ENCODE measurements around the gene ZBTB48.
"Not testable (repeated sequence)": the region's sequence is repeated elsewhere in the genome, so short reads cannot be mapped to it uniquely, and the experiment has no call there.

Gene ZBTB48

DNA sequence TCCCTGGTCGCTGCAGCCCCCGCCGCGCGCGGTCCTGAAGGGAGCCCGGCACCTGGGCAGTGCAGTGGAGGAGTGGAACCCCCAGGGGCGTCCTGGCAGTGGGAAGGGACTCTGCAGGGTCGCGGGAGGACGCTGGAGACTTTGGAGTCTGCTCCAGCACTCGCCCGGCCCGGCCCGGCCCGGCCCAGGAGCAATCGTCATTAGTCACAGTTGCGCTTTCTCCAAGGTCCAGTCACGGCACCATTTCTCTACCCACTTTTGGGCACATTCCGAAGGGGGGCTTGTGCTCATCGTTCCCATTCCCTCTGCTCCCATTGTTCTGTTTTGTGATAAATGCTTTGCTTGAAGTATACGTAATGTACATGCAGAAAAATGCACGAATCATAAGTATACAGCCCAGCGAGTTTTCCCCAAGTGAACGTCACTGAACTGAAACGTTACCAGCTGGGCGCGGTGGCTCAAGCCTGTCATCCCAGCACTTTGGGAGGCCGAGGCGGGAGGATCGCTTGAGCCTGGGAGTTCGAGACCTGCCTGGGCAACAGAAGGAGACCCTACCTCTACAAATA is 45.9 kb downstream of the ZBTB48 start:
- H3K4me1 ChIP-seq (ENCODE audit: control insufficient read depth, insufficient read depth, low read length), result peaks cover 2% of the 10 kb centered on the region
- H3K9ac ChIP-seq (ENCODE audit: low read length), result peak overlapping the region; percentile 32
- peak overlapping the region; percentile 78 for H3K4me3 ChIP-seq (ENCODE audit: low read length)
- H3K27me3 ChIP-seq (ENCODE audit: control insufficient read depth, insufficient read depth, low read length), result peaks cover 2% of the 10 kb centered on the region
- peak overlapping the region; percentile 81 for H3K27ac ChIP-seq (ENCODE audit: low read depth, low read length)
- H3K36me3 ChIP-seq (ENCODE audit: control insufficient read depth, insufficient read depth, low read length), result peaks cover 24% of the 10 kb centered on the region

DNA sequence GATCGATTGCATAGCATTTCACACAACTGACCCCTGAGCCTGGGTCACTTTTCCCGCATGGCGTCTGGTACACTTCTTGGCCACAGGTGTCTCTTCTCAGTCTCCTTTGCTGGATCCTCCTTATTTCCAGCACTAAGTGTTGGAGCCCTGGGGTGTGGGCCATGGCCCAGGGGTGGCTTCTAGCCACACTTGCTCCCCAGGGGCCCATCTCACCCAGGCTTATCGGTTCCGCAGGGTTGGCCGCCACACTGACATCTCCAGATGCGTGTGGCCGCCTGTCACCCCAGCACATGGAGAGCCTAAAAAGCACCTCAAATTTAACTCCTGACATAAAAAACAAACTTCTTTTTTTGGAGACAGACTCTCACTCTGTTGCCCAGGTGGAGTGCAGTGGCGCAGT is 47.2 kb downstream of the ZBTB48 start:
- H3K27me3 ChIP-seq (ENCODE audit: control insufficient read depth, insufficient read depth, low read length), result peaks cover 2% of the 10 kb centered on the region
- H3K4me3 ChIP-seq (ENCODE audit: low read length), result no peak overlapping the region
- H3K4me1 ChIP-seq (ENCODE audit: control insufficient read depth, insufficient read depth, low read length), result peaks cover 2% of the 10 kb centered on the region
- H3K9ac ChIP-seq (ENCODE audit: low read length), result no peak overlapping the region
- peaks cover 15% of the 10 kb centered on the region for H3K36me3 ChIP-seq (ENCODE audit: control insufficient read depth, insufficient read depth, low read length)
- H3K27ac ChIP-seq (ENCODE audit: low read depth, low read length), result no peak overlapping the region

DNA sequence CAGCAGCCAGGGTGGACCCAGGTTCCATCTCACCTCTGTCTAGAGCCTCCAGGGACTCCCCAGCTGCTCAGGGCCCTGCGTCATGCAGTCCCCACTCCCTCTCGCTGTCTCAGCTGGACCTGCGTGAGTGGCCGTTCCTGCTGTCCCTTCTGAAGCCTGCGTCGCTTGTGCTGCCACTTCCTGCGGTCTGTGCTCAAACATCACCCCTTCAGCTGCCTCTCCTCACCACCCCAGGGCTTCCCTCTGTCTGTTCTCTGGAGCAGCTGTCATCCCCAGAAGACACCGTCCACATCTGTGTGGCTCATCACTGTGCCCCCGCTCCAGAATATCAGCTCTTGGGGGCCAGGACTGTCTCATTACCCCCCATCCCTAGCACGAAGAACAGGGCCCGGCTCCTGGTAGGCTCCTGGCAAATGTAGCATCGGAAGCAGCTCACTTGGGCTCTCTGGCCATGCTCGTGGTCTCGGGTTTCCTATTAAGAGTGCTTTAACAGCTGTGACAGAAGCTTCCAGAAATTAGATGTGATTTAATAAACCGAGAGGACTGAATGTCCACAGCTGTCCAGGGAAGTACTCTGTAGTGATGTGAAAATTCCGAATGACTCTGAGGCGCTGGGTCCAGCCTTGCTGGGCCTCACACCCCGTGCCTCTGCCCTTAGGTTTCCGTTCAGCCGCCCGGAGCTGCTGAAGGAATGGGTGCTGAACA is 48.2 kb downstream of the ZBTB48 start:
- Histone ChIP-seq H3K4me3 (ENCODE audit: low read length) (no peak overlapping the region), H3K27me3 (ENCODE audit: control insufficient read depth, insufficient read depth, low read length) (peaks cover 2% of the 10 kb centered on the region), H3K9ac (ENCODE audit: low read length) (no peak overlapping the region), H3K4me1 (ENCODE audit: control insufficient read depth, insufficient read depth, low read length) (peaks cover 2% of the 10 kb centered on the region), H3K27ac (ENCODE audit: low read depth, low read length) (no peak overlapping the region), H3K36me3 (ENCODE audit: control insufficient read depth, insufficient read depth, low read length) (peaks cover 22% of the 10 kb centered on the region)

DNA sequence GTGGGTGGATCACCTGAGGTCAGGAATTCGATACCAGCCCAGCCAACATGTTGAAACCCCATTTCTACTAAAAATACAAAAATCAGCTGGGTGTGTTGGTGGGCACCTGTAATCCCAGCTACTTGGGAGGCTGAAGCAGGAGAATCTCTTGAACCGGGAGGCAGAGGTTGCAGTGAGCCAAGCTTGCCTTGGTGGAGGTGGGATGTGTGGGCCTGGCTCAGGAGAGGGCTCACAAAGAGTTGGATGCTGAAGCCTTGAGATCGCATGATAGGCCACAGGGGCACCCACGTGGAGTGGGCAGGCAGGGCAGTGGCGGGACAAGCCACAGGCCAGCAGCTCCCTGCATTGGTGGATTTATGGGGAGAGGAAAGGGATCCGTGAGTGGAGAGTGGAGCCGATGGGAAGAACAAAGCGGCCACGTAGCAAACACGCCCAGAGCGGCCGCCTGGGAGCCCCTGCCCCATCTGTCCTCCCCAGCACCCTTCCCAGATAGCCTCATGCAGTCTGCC is 49.2 kb downstream of the ZBTB48 start:
- Histone ChIP-seq H3K9ac (ENCODE audit: low read length) (no peak overlapping the region), H3K27me3 (ENCODE audit: control insufficient read depth, insufficient read depth, low read length) (peaks cover 2% of the 10 kb centered on the region), H3K4me3 (ENCODE audit: low read length) (no peak overlapping the region), H3K4me1 (ENCODE audit: control insufficient read depth, insufficient read depth, low read length) (peaks cover 2% of the 10 kb centered on the region), H3K27ac (ENCODE audit: low read depth, low read length) (no peak overlapping the region), H3K36me3 (ENCODE audit: control insufficient read depth, insufficient read depth, low read length) (peaks cover 24% of the 10 kb centered on the region)

DNA sequence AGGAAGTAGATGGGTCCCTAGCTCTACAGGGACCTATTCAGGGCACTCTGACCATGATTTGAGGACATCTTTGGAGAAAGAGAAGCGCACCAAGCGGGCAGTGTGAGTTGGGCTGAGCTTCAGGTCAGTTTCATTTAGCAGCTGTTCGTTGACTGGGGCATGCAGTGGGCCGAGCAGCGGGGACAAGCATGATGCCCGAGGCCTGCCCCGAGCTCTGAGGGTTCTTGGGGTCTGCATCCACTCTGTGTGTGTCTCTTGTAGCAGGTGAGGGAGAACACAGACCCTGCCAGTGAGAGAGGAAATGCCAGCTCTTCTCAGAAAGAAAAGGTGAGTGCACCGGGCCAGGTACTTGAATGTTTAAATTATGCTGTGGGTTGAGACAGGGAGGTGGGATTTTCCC is 50.2 kb downstream of the ZBTB48 start:
- Histone ChIP-seq H3K4me3 (ENCODE audit: low read length) (no peak overlapping the region), H3K9ac (ENCODE audit: low read length) (no peak overlapping the region), H3K27me3 (ENCODE audit: control insufficient read depth, insufficient read depth, low read length) (peaks cover 2% of the 10 kb centered on the region), H3K27ac (ENCODE audit: low read depth, low read length) (no peak overlapping the region), H3K4me1 (ENCODE audit: control insufficient read depth, insufficient read depth, low read length) (peaks cover 2% of the 10 kb centered on the region), H3K36me3 (ENCODE audit: control insufficient read depth, insufficient read depth, low read length) (peaks cover 28% of the 10 kb centered on the region)

DNA sequence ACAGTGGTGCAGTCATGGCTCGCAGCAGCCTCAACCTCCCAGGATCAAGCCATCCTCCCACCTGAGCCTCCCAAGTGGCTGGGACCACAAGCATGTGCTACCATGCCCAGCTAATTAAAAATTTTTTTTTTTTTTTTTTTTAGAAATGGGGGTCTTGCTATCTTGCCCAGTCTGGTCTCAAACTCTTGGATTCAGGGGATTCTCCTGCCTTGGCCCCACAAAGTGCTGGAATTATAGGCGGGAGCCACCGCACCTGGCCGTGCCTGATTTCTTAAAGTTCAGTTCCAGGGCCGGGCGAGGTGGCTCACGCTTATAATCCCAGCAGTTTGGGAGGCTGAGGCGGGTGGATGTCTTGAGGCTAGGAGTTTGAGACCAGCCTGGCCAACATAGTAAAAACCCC is 51.3 kb downstream of the ZBTB48 start:
- no peak overlapping the region for H3K9ac ChIP-seq (ENCODE audit: low read length)
- H3K4me1 ChIP-seq (ENCODE audit: control insufficient read depth, insufficient read depth, low read length), result peaks cover under 1% of the 10 kb centered on the region
- H3K27ac ChIP-seq (ENCODE audit: low read depth, low read length), result no peak overlapping the region
- H3K27me3 ChIP-seq (ENCODE audit: control insufficient read depth, insufficient read depth, low read length), result peaks cover 2% of the 10 kb centered on the region
- H3K36me3 ChIP-seq (ENCODE audit: control insufficient read depth, insufficient read depth, low read length), result peaks cover 31% of the 10 kb centered on the region
- H3K4me3 ChIP-seq (ENCODE audit: low read length), result no peak overlapping the region

DNA sequence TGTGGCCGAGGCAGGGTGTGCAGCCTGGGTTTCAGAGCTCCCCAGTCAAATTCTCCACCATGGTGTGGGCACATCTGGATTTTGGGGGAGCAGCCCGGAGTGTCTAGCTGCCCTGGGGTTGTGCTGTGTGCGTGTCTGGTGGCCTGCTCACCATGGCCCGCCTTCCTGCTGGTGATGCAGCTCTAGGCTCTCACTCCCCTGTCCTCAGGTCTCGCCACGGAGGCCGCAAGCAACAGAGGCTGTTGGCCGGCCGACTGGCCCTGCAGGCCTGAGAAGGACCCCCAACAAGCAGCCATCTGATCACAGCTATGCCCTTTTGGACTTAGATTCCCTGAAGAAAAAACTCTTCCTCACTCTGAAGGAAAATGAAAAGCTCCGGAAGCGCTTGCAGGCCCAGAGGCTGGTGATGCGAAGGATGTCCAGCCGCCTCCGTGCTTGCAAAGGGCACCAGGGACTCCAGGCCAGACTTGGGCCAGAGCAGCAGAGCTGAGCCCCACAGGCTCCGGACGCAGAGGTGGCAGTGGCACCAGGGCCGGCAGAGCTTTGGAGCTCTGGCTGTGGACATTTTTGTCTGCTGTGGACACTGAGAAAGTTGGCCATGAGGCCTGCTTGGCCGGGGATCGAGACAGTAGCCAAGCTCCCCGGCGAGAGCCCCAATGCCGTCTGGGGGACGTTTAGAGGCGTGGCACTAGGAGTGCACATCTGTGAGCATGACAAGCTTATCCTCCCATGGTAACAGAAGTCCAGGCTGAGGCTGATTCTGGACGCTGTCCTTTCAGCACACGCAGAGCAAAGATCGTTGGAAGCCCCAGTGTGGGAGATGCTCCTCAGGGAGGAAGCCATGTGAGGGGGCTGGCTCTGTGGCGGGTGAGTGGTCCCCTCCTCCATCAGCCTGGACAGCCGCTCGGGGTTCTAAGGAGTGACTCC is 53.1 kb downstream of the ZBTB48 start:
- Histone ChIP-seq H3K9ac (ENCODE audit: low read length) (no peak overlapping the region), H3K4me1 (ENCODE audit: control insufficient read depth, insufficient read depth, low read length) (no peaks in the 10 kb centered on the region), H3K36me3 (ENCODE audit: control insufficient read depth, insufficient read depth, low read length) (peaks cover 39% of the 10 kb centered on the region), H3K4me3 (ENCODE audit: low read length) (no peak overlapping the region), H3K27ac (ENCODE audit: low read depth, low read length) (no peak overlapping the region), H3K27me3 (ENCODE audit: control insufficient read depth, insufficient read depth, low read length) (peaks cover under 1% of the 10 kb centered on the region)

DNA sequence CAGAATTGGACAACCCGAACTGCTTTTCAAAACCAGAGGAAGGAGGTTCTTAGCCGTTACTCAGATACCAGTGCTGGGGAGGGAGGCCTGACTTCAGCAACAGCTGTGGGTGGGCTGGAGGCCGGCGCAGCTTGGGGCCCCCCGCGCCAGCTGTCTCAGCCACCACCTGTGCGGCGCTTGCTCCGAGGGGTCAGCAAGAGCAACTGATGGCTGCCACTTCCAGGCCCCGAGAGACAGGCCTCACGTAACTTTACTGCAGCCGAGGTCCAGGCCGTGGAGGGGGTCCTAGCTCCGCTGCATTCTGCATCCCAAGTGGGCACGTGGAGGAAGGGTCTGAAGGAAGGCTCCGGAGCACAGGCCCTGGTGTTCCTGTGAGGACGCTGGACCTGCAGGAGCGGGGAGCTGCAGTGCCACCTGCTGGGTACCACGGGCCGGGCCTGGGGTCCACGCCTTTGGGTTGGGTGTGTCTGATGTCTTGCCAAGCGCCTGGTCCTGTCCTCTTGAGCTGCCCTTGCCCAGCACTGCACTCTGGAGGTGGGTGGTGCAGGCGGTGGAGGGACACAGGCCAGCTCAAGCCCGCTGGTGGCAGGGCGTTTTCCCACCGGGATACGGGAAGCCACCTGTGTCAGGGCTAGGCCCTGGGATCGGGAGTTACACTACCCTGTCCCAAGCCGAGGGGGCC is 54.7 kb downstream of the ZBTB48 start:
- H3K4me3 ChIP-seq (ENCODE audit: low read length), result no peak overlapping the region
- no peak overlapping the region for H3K9ac ChIP-seq (ENCODE audit: low read length)
- no peaks in the 10 kb centered on the region for H3K27me3 ChIP-seq (ENCODE audit: control insufficient read depth, insufficient read depth, low read length)
- H3K36me3 ChIP-seq (ENCODE audit: control insufficient read depth, insufficient read depth, low read length), result peaks cover 33% of the 10 kb centered on the region
- no peak overlapping the region for H3K27ac ChIP-seq (ENCODE audit: low read depth, low read length)
- no peaks in the 10 kb centered on the region for H3K4me1 ChIP-seq (ENCODE audit: control insufficient read depth, insufficient read depth, low read length)

DNA sequence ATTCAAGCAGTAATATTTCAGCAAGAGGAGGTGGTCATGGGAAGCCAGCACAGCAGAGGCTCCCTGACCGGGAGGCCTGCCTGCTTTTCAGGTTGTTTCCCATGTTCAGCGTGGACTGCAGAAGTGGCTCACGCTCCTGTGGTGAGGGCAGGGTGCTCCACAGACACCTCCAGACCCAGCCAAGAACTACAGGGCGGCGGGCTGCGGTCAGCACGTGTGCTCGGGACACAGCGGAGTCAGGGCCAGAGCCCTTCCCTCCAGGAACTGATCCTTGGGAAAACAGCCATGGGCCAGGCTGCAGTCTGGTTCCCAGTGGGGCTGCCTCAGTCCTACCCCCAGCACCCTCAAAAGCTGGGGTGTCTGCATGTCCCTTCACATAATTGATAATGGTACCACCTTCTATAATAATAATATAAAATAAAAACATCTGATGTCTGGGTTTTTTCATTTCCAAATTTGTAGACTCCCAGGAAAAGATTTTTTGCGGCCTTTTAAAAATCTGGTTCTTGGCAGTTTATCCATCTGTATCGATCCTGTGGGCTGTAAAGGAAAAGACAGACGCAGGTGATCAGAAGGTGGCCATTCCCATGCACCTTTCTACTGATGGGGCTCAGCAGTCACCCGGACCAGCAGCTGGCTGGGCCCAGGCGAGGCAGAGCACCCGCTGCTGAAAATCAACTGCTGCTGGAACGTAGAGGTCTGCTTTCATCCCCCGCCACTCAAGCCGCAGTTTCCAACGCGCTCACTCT is 55.5 kb downstream of the ZBTB48 start:
- no peaks in the 10 kb centered on the region for H3K4me1 ChIP-seq (ENCODE audit: control insufficient read depth, insufficient read depth, low read length)
- H3K4me3 ChIP-seq (ENCODE audit: low read length), result no peak overlapping the region
- peaks cover 40% of the 10 kb centered on the region for H3K36me3 ChIP-seq (ENCODE audit: control insufficient read depth, insufficient read depth, low read length)
- no peak overlapping the region for H3K9ac ChIP-seq (ENCODE audit: low read length)
- H3K27ac ChIP-seq (ENCODE audit: low read depth, low read length), result no peak overlapping the region
- no peaks in the 10 kb centered on the region for H3K27me3 ChIP-seq (ENCODE audit: control insufficient read depth, insufficient read depth, low read length)

DNA sequence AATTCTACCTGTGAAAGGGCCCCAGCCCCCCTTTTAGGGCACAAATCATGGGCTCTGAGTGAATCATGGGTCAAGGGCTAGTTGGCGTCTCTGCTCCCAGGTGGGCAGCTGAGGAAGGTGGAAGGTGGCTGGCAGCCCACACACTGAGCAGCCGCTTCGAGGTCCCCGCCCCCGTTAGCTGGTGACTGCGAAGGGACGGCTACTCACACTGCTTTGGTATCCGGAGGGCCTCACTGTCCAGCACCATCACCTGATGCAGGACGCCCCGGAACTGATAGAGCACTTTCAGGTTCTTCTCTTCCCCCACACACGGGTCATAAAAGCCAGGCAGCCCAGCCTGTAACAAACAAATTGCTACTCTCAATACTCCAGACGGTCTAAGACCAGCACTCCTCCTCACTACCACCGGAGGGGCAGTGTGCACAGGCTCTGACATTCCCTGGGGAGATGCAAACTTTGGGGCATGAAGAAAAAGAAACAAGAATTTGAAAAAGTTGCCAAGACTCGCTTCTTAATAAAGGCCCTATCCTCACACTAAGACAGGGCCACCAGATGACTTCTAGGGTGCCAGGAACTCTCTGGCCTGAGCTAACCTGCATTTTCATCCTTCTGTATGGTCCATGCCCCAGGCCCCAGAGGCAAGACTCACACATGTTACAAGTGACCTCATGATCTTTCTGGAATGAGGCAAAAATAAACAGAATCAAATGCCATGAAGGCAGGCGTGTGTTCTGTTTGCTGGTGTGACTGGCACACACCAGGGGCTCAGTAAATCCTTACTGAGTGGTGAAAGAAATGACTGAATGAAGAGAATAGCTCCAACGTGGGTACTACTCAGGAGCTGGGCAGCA is 56.3 kb downstream of the ZBTB48 start:
- Histone ChIP-seq H3K9ac (ENCODE audit: low read length) (no peak overlapping the region), H3K27me3 (ENCODE audit: control insufficient read depth, insufficient read depth, low read length) (no peaks in the 10 kb centered on the region), H3K36me3 (ENCODE audit: control insufficient read depth, insufficient read depth, low read length) (peaks cover 40% of the 10 kb centered on the region), H3K4me3 (ENCODE audit: low read length) (no peak overlapping the region), H3K27ac (ENCODE audit: low read depth, low read length) (no peak overlapping the region), H3K4me1 (ENCODE audit: control insufficient read depth, insufficient read depth, low read length) (no peaks in the 10 kb centered on the region)

DNA sequence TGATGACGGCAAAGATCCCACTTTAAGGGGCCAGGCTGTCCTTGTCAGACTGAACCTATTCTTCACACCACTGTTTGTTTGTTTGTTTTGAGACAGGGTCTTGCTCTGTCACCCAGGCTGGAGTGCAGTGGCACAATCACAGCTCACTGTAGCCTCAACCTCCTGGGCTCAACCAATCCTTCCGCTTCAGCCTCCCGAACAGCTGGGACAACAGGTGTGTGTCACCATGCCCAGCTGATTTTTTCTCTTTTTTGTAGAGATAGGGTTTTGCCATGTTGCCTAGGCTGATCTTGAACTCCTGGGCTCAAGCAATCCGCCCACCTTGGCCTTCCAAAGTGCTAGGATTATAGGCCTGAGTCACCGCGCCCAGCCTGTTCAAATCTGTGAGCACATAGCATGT is 57.0 kb downstream of the ZBTB48 start:
- H3K4me1 ChIP-seq (ENCODE audit: control insufficient read depth, insufficient read depth, low read length); H3K4me3 ChIP-seq (ENCODE audit: low read length); H3K27ac ChIP-seq (ENCODE audit: low read depth, low read length); H3K9ac ChIP-seq (ENCODE audit: low read length); H3K27me3 ChIP-seq (ENCODE audit: control insufficient read depth, insufficient read depth, low read length): not testable (repeated sequence)
- H3K36me3 ChIP-seq (ENCODE audit: control insufficient read depth, insufficient read depth, low read length), result peaks cover 40% of the 10 kb centered on the region
